Small intestine (tissue), 7 donors: Measurements from ENCODE around the gene IL17RE. TPM values are rescaled to one million over a fixed set of nuclear protein-coding genes. Genes with fewer than 3 reads are reported as not detected.

Source experiments
- DNase-seq, 2 donors: peaks; one replicate each; pipeline versions ENCODE4 v3.0.0 to v3.0.0-alpha.2; 2013
- FAIRE-seq: peaks from 2 replicates; lab custom pipeline; 2012; peaks lifted over from hg19 to GRCh38; lab: Jason Lieb, UNC
- H3K27ac ChIP-seq, 3 donors: one replicate each; pipeline ENCODE4 v1.5.1; 2013; ENCODE audit warnings: low read length in 2 of 3, mild to moderate bottlenecking in 2 of 3, control low read depth in 1 of 3, inconsistent platforms in 1 of 3, low read depth in 1 of 3, moderate library complexity in 1 of 3
- H3K27me3 ChIP-seq, 3 donors: one replicate each; pipeline ENCODE4 v1.6.1; 2013; ENCODE audit warnings: low read length in 3 of 3, inconsistent platforms in 1 of 3; ENCODE audit not compliant: control insufficient read depth in 3 of 3, insufficient read depth in 3 of 3
- H3K36me3 ChIP-seq, 3 donors: one replicate each; pipeline ENCODE4 v1.6.1; 2013; ENCODE audit warnings: low read length in 3 of 3, inconsistent platforms in 1 of 3, low read depth in 1 of 3, mild to moderate bottlenecking in 1 of 3, moderate library complexity in 1 of 3; ENCODE audit not compliant: control insufficient read depth in 3 of 3, insufficient read depth in 2 of 3
- H3K4me1 ChIP-seq, 3 donors: one replicate each; pipeline ENCODE4 v1.6.1; 2013; ENCODE audit warnings: low read length in 2 of 3, inconsistent platforms in 1 of 3, low read depth in 1 of 3, mild to moderate bottlenecking in 1 of 3, moderate library complexity in 1 of 3; ENCODE audit not compliant: control insufficient read depth in 3 of 3, insufficient read depth in 2 of 3
- H3K4me3 ChIP-seq, 3 donors: one replicate each; pipeline ENCODE4 v1.5.1; 2013; ENCODE audit warnings: low read length in 3 of 3, control low read depth in 1 of 3, inconsistent platforms in 1 of 3, low read depth in 1 of 3, mild to moderate bottlenecking in 1 of 3, moderate library complexity in 1 of 3
- H3K9me3 ChIP-seq, 2 donors: one replicate each; pipeline ENCODE4 v1.6.1; 2013; ENCODE audit warnings: low read depth in 1 of 2, low read length in 1 of 2; ENCODE audit not compliant: control insufficient read depth in 2 of 2, insufficient read depth in 1 of 2
- WGBS, 3 donors: extraction: QIAGEN DNeasy Blood & Tissue Kit; methylation state at CpG; one replicate each; pipeline ENCODE4 v1.1.7; 2013; 5-methylcytosine and 5-hydroxymethylcytosine counted together
- polyA plus RNA-seq, 4 donors: library from polyadenylated mRNA; stranded (reverse) in 3 of 4; unstranded in 1 of 4; fragments of 200-250 nt in 3 of 4; fragments of 120-200 nt in 1 of 4; gene quantifications; one replicate each; pipeline versions ENCODE4 v1.2.1 to v1.2.3, GENCODE V29; 2013
- donor health status: healthy with polysubstance abuse.
- donor health status: control.
- donor health status: control.
- donor health status: Bipolar disorder and iron deficiency.
- donor health status: healthy.

The IL17RE gene
- polyA plus RNA-seq, 4 donors = 31.3 to 59.3 (median 43.5) TPM

GRCh38 chr3:9930804-9931418 lies 28.3 kb downstream of the IL17RE start:
- WGBS, 3 donors = 89 to 94% (median 92%) methylated on average over 4 of the region's 4 CpGs
- H3K27ac ChIP-seq = no peak overlapping the region
- H3K4me3 ChIP-seq = no peak overlapping the region
- FAIRE-seq (no peak), DNase-seq (no peak)
- no peaks in the 10 kb centered on the region for H3K27me3 ChIP-seq
- H3K9me3 ChIP-seq = no peaks in the 10 kb centered on the region
- H3K4me1 ChIP-seq = peaks cover 3 to 17% (median 5%) of the 10 kb centered on the region in 3 donors
- H3K36me3 ChIP-seq = peaks cover 0 to 28% (median 0%) of the 10 kb centered on the region in 3 donors

GRCh38 chr3:9932535-9932842 lies 29.8 kb downstream of the IL17RE start:
- Histone ChIP-seq H3K4me3 (peak overlapping the region; percentile 21 to 67 (median 66)), H3K4me1 (peaks cover 3 to 17% (median 5%) of the 10 kb centered on the region in 3 donors), H3K9me3 (no peaks in the 10 kb centered on the region), H3K36me3 (peaks cover 0 to 34% (median 0%) of the 10 kb centered on the region in 3 donors), H3K27me3 (no peaks in the 10 kb centered on the region), H3K27ac (peak overlapping the region; percentile 79 to 98 (median 92))
- no peak for DNase-seq
- no peak for FAIRE-seq
- 8 to 13% (median 9%) methylated on average over 13 of the region's 13 CpGs for WGBS, 3 donors

GRCh38 chr3:9932843-9933560 lies 30.4 kb downstream of the IL17RE start:
- Histone ChIP-seq H3K27ac (peak overlapping the region; percentile 79 to 98 (median 92)), H3K9me3 (no peaks in the 10 kb centered on the region), H3K4me3 (peak overlapping the region; percentile 56 to 67 (median 66)), H3K4me1 (peaks cover 3 to 17% (median 5%) of the 10 kb centered on the region in 3 donors), H3K36me3 (peaks cover 0 to 37% (median 2%) of the 10 kb centered on the region in 3 donors), H3K27me3 (no peaks in the 10 kb centered on the region)
- peak; percentile 76 to 89 for DNase-seq
- no peak for FAIRE-seq
- 0 to 1% (median 1%) methylated on average over 44 to 77 of the region's 77 CpGs for WGBS, 3 donors

GRCh38 chr3:9933561-9934234 lies 31.1 kb downstream of the IL17RE start, which contains the start of gene CRELD1:
Gene CRELD1, plus strand, starts transcription at chr3:9933834. Its CDS starts 605 bp downstream, at chr3:9934439.
- H3K9me3 ChIP-seq = no peaks in the 10 kb centered on the region
- H3K27me3 ChIP-seq = no peaks in the 10 kb centered on the region
- DNase-seq (peak; percentile 97 to 99), FAIRE-seq (no peak)
- WGBS, 3 donors = 0 to 1% (median 0%) methylated on average over 43 to 50 of the region's 50 CpGs
- peak within 1 kb of the TSS; percentile 67 to 77 (median 71) for H3K4me3 ChIP-seq
- peak within 1 kb of the TSS; percentile 85 to 98 (median 92) for H3K27ac ChIP-seq
- H3K4me1 ChIP-seq = peaks cover 3 to 17% (median 5%) of the 10 kb centered on the region in 3 donors
- H3K36me3 ChIP-seq = peaks cover 0 to 37% (median 6%) of the 10 kb centered on the region in 3 donors

- H3K9me3 ChIP-seq = no peaks in the 10 kb centered on the region
- H3K27ac ChIP-seq = peak overlapping the region; percentile 85 to 98 (median 92)
- FAIRE-seq = no peak
- H3K27me3 ChIP-seq = no peaks in the 10 kb centered on the region
- WGBS, 3 donors = 7 to 16% (median 8%) methylated on average over 11 of the region's 11 CpGs
- H3K4me3 ChIP-seq = peak overlapping the region; percentile 67 to 77 (median 71)
- peaks cover 0 to 39% (median 6%) of the 10 kb centered on the region in 3 donors for H3K36me3 ChIP-seq
- no peak for DNase-seq
- H3K4me1 ChIP-seq = peaks cover 3 to 17% (median 5%) of the 10 kb centered on the region in 3 donors
Measured at GRCh38 chr3:9934235-9934621, 31.6 kb downstream of the IL17RE start.

GRCh38 chr3:9934993-9935392 lies 32.3 kb downstream of the IL17RE start:
- peak overlapping the region in 1 of 3 donors; percentile 67 for H3K4me3 ChIP-seq
- H3K9me3 ChIP-seq = no peaks in the 10 kb centered on the region
- H3K27ac ChIP-seq = no peak overlapping the region
- H3K36me3 ChIP-seq = peaks cover 0 to 34% (median 6%) of the 10 kb centered on the region in 3 donors
- no peaks in the 10 kb centered on the region for H3K27me3 ChIP-seq
- peaks cover 3 to 17% (median 5%) of the 10 kb centered on the region in 3 donors for H3K4me1 ChIP-seq
- WGBS, 3 donors = 33 to 50% (median 37%) methylated on average over 4 of the region's 4 CpGs
- DNase-seq = no peak
- FAIRE-seq = no peak

GRCh38 chr3:9935966-9936510 lies 33.4 kb downstream of the IL17RE start:
- Histone ChIP-seq H3K9me3 (no peaks in the 10 kb centered on the region), H3K4me3 (no peak overlapping the region), H3K36me3 (peaks cover 3 to 30% (median 8%) of the 10 kb centered on the region in 3 donors), H3K27me3 (no peaks in the 10 kb centered on the region), H3K4me1 (peaks cover 3 to 17% (median 5%) of the 10 kb centered on the region in 3 donors), H3K27ac (no peak overlapping the region)
- DNase-seq (no peak), FAIRE-seq (no peak)
- WGBS, 3 donors = 91 to 97% (median 96%) methylated on average over 5 of the region's 5 CpGs
